Esophagus mucosa (tissue), 1 donor: ENCODE measurements around the gene CAMK1D. TPM values are rescaled to one million over a fixed set of nuclear protein-coding genes. Genes with fewer than 3 reads are reported as not detected.
"Not testable (repeated sequence)": the region's sequence is repeated elsewhere in the genome, so short reads cannot be mapped to it uniquely, and the experiment has no call there.

Source experiments
- ATAC-seq: fragments of 200-7000 bp; cut with Tn5 transposase; one replicate; pipeline ENCODE4 v1.9.1; 2020
- total RNA-seq: library from RNA; stranded (reverse); gene quantifications from one replicate; pipeline ENCODE4 v1.2.4, GENCODE V29; 2023
- donor health status: DM: yes; HTN: yes; CAD: no.

Gene CAMK1D
- total RNA-seq, 1 donor from 2014 or later = 10.7 TPM

DNA sequence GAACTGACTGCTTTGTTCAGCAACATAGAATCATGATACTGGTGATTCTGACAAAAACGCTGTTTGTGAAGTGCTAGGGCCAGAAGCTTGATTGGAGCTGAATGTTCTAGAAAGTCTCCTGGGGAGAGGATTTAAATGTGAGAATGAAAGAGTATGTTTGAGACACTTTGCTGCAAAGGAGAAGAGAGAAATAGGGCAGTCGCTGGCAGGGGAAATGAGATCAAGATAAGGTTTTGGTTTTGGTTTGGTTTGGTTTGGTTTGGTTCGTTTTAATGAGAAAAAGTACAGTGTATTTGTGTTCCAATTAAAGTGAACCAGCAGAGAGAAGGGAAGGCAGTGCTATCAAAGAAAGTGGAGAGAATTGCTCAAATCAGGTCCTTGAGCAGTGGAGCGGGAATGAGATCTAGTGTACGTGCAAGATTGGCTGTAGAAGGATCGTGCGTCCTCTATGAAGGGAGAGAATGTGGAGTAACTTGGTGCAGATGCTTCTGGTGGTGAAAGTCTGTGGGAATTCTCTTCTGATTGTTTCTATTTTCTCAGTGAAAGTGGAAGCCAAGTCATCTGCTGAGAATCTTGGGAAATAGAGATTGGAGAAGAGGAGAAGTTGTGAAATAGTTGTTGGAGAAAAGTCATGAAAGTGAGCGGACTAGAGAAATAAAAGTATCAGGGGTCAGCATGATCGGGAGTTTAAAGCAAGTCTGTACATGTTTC lies 381.6 kb downstream of the CAMK1D start:
- no peak for ATAC-seq

DNA sequence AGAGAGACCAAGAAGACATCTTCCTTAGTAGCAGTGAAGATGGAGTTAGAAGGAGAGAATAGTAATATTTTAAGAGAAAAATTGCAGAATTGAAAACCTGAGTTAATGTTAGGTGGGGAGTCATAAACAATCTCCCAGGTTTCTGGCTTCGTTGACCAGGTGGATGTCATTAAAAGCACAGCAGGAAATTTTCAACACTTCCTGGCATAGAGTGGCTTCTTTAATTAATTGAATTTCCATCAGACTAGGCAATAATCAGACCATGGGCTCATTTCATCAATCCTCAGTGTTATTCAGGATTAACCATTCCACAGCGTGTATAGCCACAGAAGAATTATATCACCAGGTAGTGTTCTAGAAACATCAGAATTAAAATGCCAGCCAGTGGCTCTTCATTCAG lies 383.9 kb downstream of the CAMK1D start:
- ATAC-seq = no peak

- no peak for ATAC-seq
Measured at GRCh38 chr10:12735843-12736462, 386.6 kb downstream of the CAMK1D start.

DNA sequence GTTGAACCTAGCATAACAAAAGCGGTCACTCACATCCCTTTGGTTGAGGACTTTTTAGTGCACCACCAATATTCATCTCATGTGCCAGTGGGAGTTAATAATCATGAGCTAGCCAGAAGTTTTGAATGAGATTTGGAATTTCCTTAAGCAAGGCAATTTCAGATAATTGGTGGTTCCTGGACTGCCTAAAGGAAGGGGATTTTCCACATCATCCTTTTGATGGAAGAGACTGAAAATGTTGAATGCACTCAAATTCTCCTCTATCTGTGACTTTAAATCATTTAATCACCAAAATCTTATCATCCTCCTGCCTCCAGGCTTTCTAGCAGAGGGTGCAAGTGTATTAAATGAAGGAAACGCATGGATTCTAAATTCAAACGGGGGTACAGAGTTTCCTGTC lies 391.5 kb downstream of the CAMK1D start:
- ATAC-seq = no peak

GRCh38 chr10:12741360-12741804 lies 392.0 kb downstream of the CAMK1D start:
- ATAC-seq = no peak

GRCh38 chr10:12742771-12743170 lies 393.4 kb downstream of the CAMK1D start:
- no peak for ATAC-seq

GRCh38 chr10:12743466-12743865 lies 394.1 kb downstream of the CAMK1D start:
- ATAC-seq = not testable (repeated sequence)

DNA sequence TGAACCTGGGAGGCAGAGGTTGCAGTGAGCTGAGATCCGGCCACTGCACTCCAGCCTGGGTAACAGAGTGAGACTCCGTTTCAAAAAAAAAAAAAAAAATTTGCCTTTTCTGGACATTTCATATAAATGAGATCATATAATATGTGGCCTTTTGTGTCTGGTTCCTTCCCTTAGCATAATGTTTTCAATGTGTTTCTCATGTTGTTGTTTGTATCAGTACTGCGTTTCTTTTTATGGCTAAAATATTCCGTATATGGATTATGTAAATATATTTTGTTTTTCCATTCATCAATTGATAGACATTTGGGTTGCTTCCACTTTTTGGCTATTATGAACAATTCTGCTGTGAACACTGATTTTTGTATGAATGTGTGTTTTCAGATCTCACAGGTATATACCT lies 394.6 kb downstream of the CAMK1D start:
- ATAC-seq = no peak

DNA sequence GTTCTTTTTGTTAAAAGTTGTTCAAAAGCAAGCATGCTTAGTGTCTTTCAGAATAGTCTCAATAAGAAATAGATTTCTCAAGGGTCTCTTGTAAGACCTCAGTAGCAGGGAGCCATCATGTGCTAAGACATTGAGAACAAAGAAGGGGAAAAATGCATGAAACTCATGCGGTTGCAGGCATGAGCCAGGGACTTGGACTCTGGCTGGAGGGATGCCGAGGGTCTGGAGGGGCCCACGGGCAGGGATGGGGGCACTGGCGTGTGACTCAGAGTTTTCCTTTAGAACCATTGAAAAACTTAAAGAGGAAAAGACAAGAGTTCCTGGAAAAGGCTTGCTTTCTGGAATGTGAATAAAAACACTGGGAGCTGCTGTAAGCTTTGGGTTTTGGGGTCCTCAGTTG lies 398.8 kb downstream of the CAMK1D start:
- ATAC-seq = no peak

DNA sequence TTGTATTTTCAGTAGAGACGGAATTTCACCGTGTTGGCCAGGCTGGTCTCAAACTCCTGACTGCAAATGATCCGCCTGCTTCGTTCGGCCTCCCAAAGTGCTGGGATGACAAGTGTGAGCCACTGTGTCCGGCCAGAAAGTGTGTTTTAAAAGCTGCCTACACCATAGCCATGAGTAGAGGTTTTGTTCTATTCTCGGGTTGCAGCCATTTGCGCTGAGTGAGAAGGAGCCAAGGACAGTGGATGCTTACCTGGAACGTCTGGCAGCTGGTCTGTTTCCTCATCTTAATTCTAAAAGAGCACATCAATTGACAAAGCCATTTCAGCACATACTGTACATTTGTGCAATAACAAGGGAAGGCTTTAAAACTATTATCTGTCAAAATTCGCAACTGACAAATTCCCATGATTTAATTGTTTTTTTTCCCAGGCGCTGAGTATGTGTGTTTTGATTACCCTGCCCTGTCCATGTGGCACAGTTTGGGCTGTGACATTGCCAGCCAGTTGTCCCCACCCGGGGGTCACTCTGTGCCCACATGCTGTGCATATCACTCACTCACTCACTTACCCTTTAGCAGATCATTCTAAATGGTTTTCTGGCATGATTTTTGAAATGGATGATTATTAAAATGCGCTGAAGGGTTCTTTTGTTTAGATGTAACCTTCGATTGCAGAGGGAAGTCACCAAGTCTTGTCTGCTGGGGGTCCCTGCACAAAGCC lies 400.6 kb downstream of the CAMK1D start:
- ATAC-seq = no peak

- no peak for ATAC-seq
Measured at GRCh38 chr10:12750526-12751201, 401.3 kb downstream of the CAMK1D start.

- ATAC-seq = no peak
Measured at GRCh38 chr10:12755075-12755474, 405.7 kb downstream of the CAMK1D start.

- ATAC-seq = no peak
Measured at GRCh38 chr10:12757351-12757750, 408.0 kb downstream of the CAMK1D start.

GRCh38 chr10:12758271-12758670 lies 408.9 kb downstream of the CAMK1D start:
- no peak for ATAC-seq

- no peak for ATAC-seq
Measured at GRCh38 chr10:12766223-12766622, 416.9 kb downstream of the CAMK1D start.

DNA sequence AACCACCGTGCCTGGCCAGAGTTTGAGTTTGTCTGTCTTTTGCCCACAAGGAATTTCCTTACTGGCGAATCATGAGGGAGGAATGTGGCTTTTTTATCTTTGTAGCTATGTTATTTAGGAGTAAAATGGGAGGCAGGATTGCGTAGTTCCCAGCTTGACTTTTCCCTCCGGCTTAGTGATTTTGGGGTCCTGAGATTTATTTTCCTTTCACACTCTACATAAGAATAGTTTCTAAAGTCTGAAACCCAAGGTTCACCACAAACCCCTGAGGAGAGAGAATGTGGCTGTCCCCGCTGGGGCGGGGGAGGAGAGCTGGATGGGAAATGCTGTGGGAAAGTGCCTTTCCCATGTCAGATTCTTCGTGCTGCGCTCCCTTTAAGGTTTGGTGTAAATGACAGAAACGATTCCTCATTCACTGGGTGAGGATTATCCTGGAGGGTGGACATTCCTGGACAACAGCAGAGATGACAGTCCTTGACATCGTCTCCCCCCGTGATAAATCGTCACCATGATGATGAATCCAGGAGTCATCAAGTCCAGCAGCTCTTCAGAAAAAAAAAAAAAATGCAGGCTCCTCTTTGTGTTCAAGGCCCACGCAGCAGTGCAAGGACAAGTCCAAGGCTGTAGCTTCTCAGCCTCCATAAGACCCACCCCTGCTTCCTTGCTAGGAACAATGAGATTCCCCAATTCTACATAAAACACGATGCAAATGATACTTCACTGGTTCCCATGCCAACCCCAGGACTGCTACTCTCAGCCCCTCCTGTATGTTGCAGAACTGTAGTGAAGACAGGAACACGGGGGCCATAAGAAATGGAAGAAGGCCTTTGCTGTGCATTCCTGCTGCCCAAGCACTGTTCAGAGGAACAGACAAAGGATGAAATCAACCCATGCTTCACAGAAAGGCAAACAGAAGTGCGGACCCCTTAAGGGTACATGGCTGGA lies 419.1 kb downstream of the CAMK1D start:
- no peak for ATAC-seq

DNA sequence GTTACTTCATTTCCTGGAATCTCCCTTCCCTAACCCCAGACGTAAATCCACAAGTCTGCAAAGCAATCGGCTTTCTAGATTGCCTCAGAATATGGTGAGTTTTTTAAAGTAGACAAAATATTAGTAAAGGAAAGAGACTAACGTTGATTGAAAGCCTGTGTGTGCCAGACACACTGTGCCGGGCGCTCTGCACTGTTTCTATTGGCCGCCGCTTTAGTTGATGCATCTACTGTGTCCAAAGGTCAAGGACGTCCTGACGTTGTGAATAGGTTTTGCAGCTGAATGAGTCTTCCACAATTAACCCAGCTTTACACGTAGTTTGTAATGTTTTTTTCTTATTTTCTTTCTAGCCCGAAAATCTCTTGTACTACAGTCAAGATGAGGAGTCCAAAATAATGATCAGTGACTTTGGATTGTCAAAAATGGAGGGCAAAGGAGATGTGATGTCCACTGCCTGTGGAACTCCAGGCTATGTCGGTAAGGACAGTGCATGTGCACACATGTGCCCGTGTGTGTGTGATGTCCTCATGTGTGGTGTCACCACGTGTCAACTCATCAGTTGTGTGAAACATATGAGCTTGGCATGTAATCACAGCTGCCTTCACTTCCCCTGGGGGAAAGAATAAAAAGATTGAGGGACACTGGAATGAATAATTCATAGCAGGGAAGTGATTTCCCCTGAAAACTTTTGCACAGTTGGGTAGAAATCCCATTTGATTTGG lies 420.1 kb downstream of the CAMK1D start:
- no peak for ATAC-seq

DNA sequence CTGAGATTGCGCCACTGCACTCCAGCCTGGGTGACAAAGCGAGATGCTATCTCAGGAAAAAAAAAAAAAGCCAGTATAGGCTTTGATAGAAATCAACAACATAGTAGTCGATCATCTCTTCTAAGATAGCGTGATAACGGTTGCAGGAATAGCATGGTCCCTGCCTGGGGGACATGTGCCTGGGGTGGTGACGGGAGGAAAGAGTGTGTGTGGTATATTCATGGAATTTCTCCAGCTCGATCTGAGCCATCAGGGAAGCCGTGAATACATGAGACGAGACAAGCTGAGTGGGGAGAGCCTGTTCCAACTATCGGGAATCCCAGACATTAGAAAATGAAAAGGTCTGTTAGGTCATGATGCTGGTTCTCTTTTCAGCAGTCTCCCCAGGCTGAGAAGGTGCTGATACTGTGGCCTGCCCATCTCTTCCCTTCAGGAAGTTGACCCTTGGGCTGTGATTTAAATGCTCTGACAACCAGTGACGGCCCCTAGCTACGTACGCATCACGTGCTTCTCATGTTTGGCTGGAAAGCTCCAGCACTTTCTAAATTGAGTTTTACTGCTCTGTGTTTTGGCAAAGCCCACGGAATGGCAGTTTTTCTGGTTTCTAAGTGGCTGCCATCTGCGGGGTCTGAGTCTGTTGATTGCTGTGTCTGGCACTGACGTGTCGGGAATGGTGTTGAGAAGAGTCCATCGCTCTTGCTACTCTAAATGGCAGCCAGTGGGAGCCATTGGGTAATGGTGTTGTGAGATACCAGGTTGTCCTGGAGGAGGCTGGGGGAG lies 422.8 kb downstream of the CAMK1D start:
- no peak for ATAC-seq

- ATAC-seq = peak; percentile 43
Measured at GRCh38 chr10:12772797-12773587, 423.6 kb downstream of the CAMK1D start.
